GM12878 (cell line): ENCODE results near the gene NEK10. TPM values are rescaled to one million over a fixed set of nuclear protein-coding genes. Genes with fewer than 3 reads are reported as not detected.

ENCODE experiments used
- ATAC-seq: fragments of 200-7000 bp; cut with Tn5 transposase; 3 replicates; pipeline ENCODE4 v1.9.1; 2020; ENCODE audit warnings: mild to moderate bottlenecking, moderate library complexity
- BruUV-seq: library from RNA; stranded (reverse); fragments of 400-500 nt; replicated peaks from 2 replicates; lab custom pipeline; 2021; lab: Mats Ljungman, UMichigan
- CTCF ChIA-PET: fragments of 300-600 bp; sonication (Branson Sonifier 250); formaldehyde crosslinking; extraction: SDS; loops from one replicate; lab custom pipeline; 2021; ENCODE audit warnings: inconsistent platforms; lab: Yijun Ruan, JAX
- POLR2A ChIA-PET: fragments of 350-600 bp; formaldehyde crosslinking; extraction: SDS; loops from one replicate; lab custom pipeline; 2021; ENCODE audit warnings: inconsistent platforms; lab: Charles Lee
- RAD21 ChIA-PET: fragments of 300-600 bp; sonication (Branson Sonifier 250); formaldehyde crosslinking; loops from one replicate; lab custom pipeline; 2023; ENCODE audit warnings: antibody characterized with exemption; ENCODE audit not compliant: unreplicated experiment; lab: Charles Lee
- SMC1A ChIA-PET: fragments of 300-600 bp; sonication (Branson Sonifier 250); formaldehyde crosslinking; loops from one replicate; lab custom pipeline; 2023; ENCODE audit not compliant: unreplicated experiment, uncharacterized antibody; lab: Charles Lee
- DNase-seq: peaks from one replicate; pipeline ENCODE4 v3.0.0-alpha.2; 2011; ENCODE audit warnings: low read depth, low spot score
- FAIRE-seq: peaks from 3 replicates; lab custom pipeline; 2011; peaks lifted over from hg19 to GRCh38; lab: Jason Lieb, UNC
- H2AFZ ChIP-seq: 2 replicates; pipeline ENCODE4 v1.6.0; 2011; ENCODE audit warnings: low read depth, low read length, control low read depth; ENCODE audit not compliant: control insufficient read depth
- H3K27ac ChIP-seq: 2 replicates; pipeline ENCODE4 v1.5.1; 2011; ENCODE audit warnings: control low read depth; ENCODE audit not compliant: control insufficient read depth, insufficient read depth
- H3K27me3 ChIP-seq, 2 experiments: replicated peaks in 1 of 2; 2 replicates each; pipeline versions ENCODE4 v1.6.0 to v1.6.1; 2011; ENCODE audit warnings: low read length in 1 of 2; ENCODE audit not compliant: control insufficient read depth in 2 of 2, insufficient read depth in 2 of 2
- H3K36me3 ChIP-seq, 2 experiments: 2 replicates each; pipeline ENCODE4 v1.5.1; 2011; ENCODE audit warnings: low read length in 1 of 2; ENCODE audit not compliant: control insufficient read depth in 2 of 2, insufficient read depth in 2 of 2
- H3K4me1 ChIP-seq: 2 replicates; pipeline ENCODE4 v1.6.1; 2011; ENCODE audit warnings: mild to moderate bottlenecking, low read length, moderate library complexity, mixed read lengths; ENCODE audit not compliant: control insufficient read depth, insufficient read depth
- H3K4me2 ChIP-seq: 2 replicates; pipeline ENCODE4 v1.6.0; 2011; ENCODE audit warnings: control low read depth; ENCODE audit not compliant: control insufficient read depth, insufficient read depth
- H3K4me3 ChIP-seq: fragments of 200-600 bp; sonication (generic); 2 replicates; pipeline ENCODE4 v1.5.1; 2016
- H3K79me2 ChIP-seq: 2 replicates; pipeline ENCODE4 v1.6.0; 2011; ENCODE audit warnings: low read length; ENCODE audit not compliant: control insufficient read depth, insufficient read depth
- H3K9ac ChIP-seq: 2 replicates; pipeline ENCODE4 v1.8.0; 2011; ENCODE audit warnings: low read length, control low read depth, mixed read lengths; ENCODE audit not compliant: control insufficient read depth, insufficient read depth
- H3K9me3 ChIP-seq: replicated peaks from 3 replicates; pipeline ENCODE4 v1.5.1; 2011; ENCODE audit warnings: mild to moderate bottlenecking, low read length; ENCODE audit not compliant: control insufficient read depth, insufficient read depth
- H4K20me1 ChIP-seq: 2 replicates; pipeline ENCODE4 v1.6.0; 2011; ENCODE audit not compliant: control insufficient read depth, insufficient read depth
- BCL11A ChIP-seq: IDR thresholded peaks from 2 replicates; pipeline ENCODE4 v1.6.1; 2011; ENCODE audit warnings: low read depth, low read length
- CHD2 ChIP-seq: IDR thresholded peaks from 2 replicates; pipeline ENCODE4 v1.6.1; 2011; ENCODE audit warnings: low read depth, low read length, improper control_type of control experiment, borderline replicate concordance
- EP300 ChIP-seq, 2 experiments: fragments of 150-350 bp in 1 of 2; IDR thresholded peaks; 2 replicates each; pipeline ENCODE4 v1.6.1; 2011 to 2012; ENCODE audit warnings: low read depth in 2 of 2, low read length in 2 of 2, borderline replicate concordance in 1 of 2, improper control_type of control experiment in 1 of 2, inconsistent platforms in 1 of 2; ENCODE audit not compliant: control insufficient read depth in 1 of 2
- HDAC6 ChIP-seq: fragments of 200-600 bp; sonication (generic); IDR thresholded peaks from one replicate; pipeline ENCODE4 v1.8.0; 2017; ENCODE audit warnings: antibody characterized with exemption; ENCODE audit not compliant: unreplicated experiment
- MYC ChIP-seq: IDR thresholded peaks from 2 replicates; pipeline ENCODE4 v1.6.1; 2011; ENCODE audit warnings: mild to moderate bottlenecking, low read length, moderate library complexity, inconsistent platforms; ENCODE audit not compliant: insufficient read depth, insufficient replicate concordance, insufficient read length, severe bottlenecking
- RCOR1 ChIP-seq: conservative IDR thresholded peaks from 2 replicates; pipeline ENCODE4 v1.6.1; 2012; ENCODE audit warnings: low read depth, low read length, improper control_type of control experiment
- STAT1 ChIP-seq: fragments of 450-650 bp; conservative IDR thresholded peaks from 2 replicates; pipeline ENCODE4 v1.6.1; 2014; ENCODE audit warnings: antibody characterized with exemption, mild to moderate bottlenecking
- STAT3 ChIP-seq: IDR thresholded peaks from 2 replicates; pipeline ENCODE4 v1.6.1; 2011; ENCODE audit warnings: low read depth, low read length, improper control_type of control experiment
- SUPT20H ChIP-seq: IDR thresholded peaks from 2 replicates; pipeline ENCODE4 v1.6.1; 2011; ENCODE audit warnings: low read depth, mild to moderate bottlenecking, low read length, moderate library complexity, borderline replicate concordance; ENCODE audit not compliant: control insufficient read depth
- ZSCAN29 ChIP-seq: fragments of 450-650 bp; IDR thresholded peaks from 2 replicates; pipeline ENCODE4 v1.6.1; 2017; ENCODE audit warnings: mild to moderate bottlenecking, moderate library complexity
- WGBS: methylation state at CpG from one replicate; pipeline ENCODE4 v1.1.6; 2016; ENCODE audit warnings: low lambda C conversion rate; ENCODE audit not compliant: insufficient replicate concordance, insufficient coverage; ENCODE audit errors: missing lambda C conversion rate; 5-methylcytosine and 5-hydroxymethylcytosine counted together
- in situ Hi-C: fragments of 300-500 bp; cut with MboI; formaldehyde crosslinking; loops from 9 replicates; pipeline ENCODE4 v1.14.3; 2018; ENCODE audit warnings: mixed read lengths
- intact Hi-C: fragments of 100-400 bp; cut with micrococcal nuclease; formaldehyde crosslinking; loops from one replicate; pipeline ENCODE4 v1.14.2; 2022; ENCODE audit not compliant: unreplicated experiment
- polyA plus RNA-seq, 11 experiments: library from polyadenylated mRNA; depleted of rRNA in 4 of 11; unstranded in 6 of 11; stranded (reverse) in 5 of 11; fragments of >200 nt; fragmentation: Nextera tagmentation in 4 of 11; fragmentation: Illumina TruSeq in 1 of 11; extraction: Ambion mirVana in 4 of 11; extraction: Trizol in 1 of 11; gene quantifications; 1 replicate in 1 of 11; 2 replicates in 10 of 11; pipeline versions ENCODE4 v1.2.1 to v1.2.3, GENCODE V29; 2011 to 2016; ENCODE audit warnings: inconsistent platforms in 2 of 11, missing spikeins in 2 of 11, low read depth in 1 of 11
- total RNA-seq, 4 experiments: library from RNA; depleted of rRNA in 3 of 4; stranded (reverse); fragments of >200 nt in 3 of 4; fragmentation: Illumina TruSeq in 1 of 4; extraction: Trizol in 1 of 4; gene quantifications; 2 replicates each; pipeline versions ENCODE4 v1.2.1 to v1.2.3, GENCODE V29; 2013 to 2021
- TF ChIP-seq, protein P1 (sequence below): fragments of 450-650 bp; formaldehyde crosslinking; IDR thresholded peaks from 2 replicates; pipeline ENCODE4 v1.4.0; 2022; ENCODE audit warnings: mild to moderate bottlenecking, moderate library complexity
- TF ChIP-seq, protein P2 (sequence below): fragments of 450-650 bp; IDR thresholded peaks from 2 replicates; pipeline ENCODE4 v1.6.1; 2017; ENCODE audit warnings: mild to moderate bottlenecking, low read depth, inconsistent platforms; ENCODE audit not compliant: poor library complexity, severe bottlenecking

NEK10 gene
- total and polyA plus RNA-seq, 10 of the 15 experiments (the other 5 are each of a cell fraction or from before 2014, with no cell fraction given): 0.06 to 0.40 (median 0.16) TPM; not detected in 2

DNA sequence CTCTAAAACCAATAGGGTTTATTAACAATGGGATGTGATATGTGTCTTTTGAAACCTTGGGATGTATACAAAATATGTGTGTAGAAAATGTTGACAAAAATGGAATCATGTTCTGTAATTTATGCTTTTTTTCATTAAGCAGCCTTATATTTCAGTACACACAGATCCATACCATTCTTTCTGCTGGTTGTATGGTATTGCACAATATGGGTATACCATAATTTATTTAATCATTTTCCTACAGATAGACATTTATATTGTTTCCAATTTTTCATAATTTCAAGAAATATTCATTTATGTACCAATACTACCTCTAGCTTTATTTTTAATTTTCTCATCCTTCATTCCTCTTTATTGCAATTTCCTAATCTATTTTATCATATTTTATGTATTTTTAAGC, 83.5 kb downstream of the NEK10 start (continued):
- TF ChIP-seq, protein P1, sequence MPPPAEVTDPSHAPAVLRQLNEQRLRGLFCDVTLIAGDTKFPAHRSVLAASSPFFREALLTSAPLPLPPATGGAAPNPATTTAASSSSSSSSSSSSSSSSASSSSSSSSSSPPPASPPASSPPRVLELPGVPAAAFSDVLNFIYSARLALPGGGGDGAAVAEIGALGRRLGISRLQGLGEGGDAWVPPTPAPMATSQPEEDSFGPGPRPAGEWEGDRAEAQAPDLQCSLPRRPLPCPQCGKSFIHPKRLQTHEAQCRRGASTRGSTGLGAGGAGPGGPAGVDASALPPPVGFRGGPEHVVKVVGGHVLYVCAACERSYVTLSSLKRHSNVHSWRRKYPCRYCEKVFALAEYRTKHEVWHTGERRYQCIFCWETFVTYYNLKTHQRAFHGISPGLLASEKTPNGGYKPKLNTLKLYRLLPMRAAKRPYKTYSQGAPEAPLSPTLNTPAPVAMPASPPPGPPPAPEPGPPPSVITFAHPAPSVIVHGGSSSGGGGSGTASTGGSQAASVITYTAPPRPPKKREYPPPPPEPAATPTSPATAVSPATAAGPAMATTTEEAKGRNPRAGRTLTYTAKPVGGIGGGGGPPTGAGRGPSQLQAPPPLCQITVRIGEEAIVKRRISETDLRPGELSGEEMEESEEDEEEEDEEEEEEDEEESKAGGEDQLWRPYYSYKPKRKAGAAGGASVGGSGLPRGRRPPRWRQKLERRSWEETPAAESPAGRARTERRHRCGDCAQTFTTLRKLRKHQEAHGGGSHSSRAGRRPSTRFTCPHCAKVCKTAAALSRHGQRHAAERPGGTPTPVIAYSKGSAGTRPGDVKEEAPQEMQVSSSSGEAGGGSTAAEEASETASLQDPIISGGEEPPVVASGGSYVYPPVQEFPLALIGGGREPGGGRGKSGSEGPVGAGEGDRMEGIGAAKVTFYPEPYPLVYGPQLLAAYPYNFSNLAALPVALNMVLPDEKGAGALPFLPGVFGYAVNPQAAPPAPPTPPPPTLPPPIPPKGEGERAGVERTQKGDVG (CRISPR knock-in tag): no peak
- TF ChIP-seq ZSCAN29: no peak
- TF ChIP-seq STAT3: no peak
- TF ChIP-seq MYC: no peak
- TF ChIP-seq, protein P2, sequence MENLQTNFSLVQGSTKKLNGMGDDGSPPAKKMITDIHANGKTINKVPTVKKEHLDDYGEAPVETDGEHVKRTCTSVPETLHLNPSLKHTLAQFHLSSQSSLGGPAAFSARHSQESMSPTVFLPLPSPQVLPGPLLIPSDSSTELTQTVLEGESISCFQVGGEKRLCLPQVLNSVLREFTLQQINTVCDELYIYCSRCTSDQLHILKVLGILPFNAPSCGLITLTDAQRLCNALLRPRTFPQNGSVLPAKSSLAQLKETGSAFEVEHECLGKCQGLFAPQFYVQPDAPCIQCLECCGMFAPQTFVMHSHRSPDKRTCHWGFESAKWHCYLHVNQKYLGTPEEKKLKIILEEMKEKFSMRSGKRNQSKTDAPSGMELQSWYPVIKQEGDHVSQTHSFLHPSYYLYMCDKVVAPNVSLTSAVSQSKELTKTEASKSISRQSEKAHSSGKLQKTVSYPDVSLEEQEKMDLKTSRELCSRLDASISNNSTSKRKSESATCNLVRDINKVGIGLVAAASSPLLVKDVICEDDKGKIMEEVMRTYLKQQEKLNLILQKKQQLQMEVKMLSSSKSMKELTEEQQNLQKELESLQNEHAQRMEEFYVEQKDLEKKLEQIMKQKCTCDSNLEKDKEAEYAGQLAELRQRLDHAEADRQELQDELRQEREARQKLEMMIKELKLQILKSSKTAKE: no peak

DNA sequence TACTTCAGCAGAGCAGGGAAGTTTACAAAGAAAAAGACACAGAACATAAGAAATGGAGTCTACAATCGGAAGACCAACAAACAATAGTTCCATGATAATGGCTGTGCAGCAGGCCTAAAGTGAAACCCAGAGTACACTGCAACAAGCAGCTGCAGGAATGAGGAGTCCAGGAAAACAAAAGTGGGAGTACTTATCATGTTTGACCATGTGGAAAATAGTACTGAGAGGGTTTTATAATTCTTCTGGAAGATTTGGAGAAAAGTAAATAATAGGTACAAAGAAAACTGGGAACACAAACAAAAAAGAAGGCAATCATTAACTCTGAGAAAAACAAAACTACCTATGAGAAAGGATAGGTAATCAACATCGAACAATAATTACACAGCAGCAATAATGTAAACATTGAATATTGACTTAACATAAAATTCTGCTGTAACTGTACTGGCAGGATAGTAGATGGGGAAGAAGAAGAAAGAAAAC, 87.5 kb downstream of the NEK10 start:
- no peak overlapping the region for H2AFZ ChIP-seq
- ChIA-PET CTCF (interaction anchor here (0.6 kb wide), 1 partner anchor 12 kb away, joined by 3 read pairs; no protein-coding TSS in a partner anchor), RAD21 (interaction anchor here (1.1 kb wide), 1 partner anchor 11 kb away, joined by 3 read pairs; no protein-coding TSS in a partner anchor), POLR2A (no interaction called here), SMC1A (no interaction called here)
- no peaks in the 10 kb centered on the region for H3K9me3 ChIP-seq
- FAIRE-seq: no peak
- no peak overlapping the region for H3K9ac ChIP-seq
- H3K36me3 ChIP-seq: no peaks in the 10 kb centered on the region
- WGBS: 53% methylated on average over 2 of the region's 2 CpGs
- no peaks in the 10 kb centered on the region for H3K79me2 ChIP-seq
- in situ Hi-C loops (no loop called here), intact Hi-C loops (no loop called here)
- H3K27ac ChIP-seq: no peak overlapping the region
- H3K4me3 ChIP-seq: no peak overlapping the region
- no peak for DNase-seq
- no peaks in the 10 kb centered on the region for H3K4me1 ChIP-seq
- H3K4me2 ChIP-seq: no peak overlapping the region
- BruUV-seq: no TSS peak
- no peaks in the 10 kb centered on the region; a peak in 1 of 4 replicates for H3K27me3 ChIP-seq
- no peak for ATAC-seq
- no peaks in the 10 kb centered on the region for H4K20me1 ChIP-seq
- TF ChIP-seq CHD2: no peak
- TF ChIP-seq SUPT20H: no peak
- TF ChIP-seq RCOR1: no peak
- no peak for TF ChIP-seq HDAC6
- TF ChIP-seq BCL11A: no peak
- TF ChIP-seq EP300 (IDR thresholded peaks at IDR 0.05; ENCODE audit: borderline replicate concordance in 1 of 2, control insufficient read depth in 1 of 2, low read depth in 2 of 2, low read length in 2 of 2): no peak
- no peak for TF ChIP-seq STAT1
